Stimulated activated CD8-positive, alpha-beta memory T cell treated with anti-CD3 and anti-CD28 coated beads, Interleukin-7, amount 100 ng/mL, for 4 hours (primary cell): ENCODE data around the gene SPAG16.

ENCODE experiments used
- DNase-seq, 2 donors: peaks; one replicate each; pipeline ENCODE4 v3.0.0-alpha.2; 2020; ENCODE audit warnings: low read depth in 2 of 2

The SPAG16 gene

GRCh38 chr2:213816583-213816982 lies 532.3 kb downstream of the SPAG16 start:
- no peak for DNase-seq

- DNase-seq, result no peak
Measured at GRCh38 chr2:213818436-213818835, 534.2 kb downstream of the SPAG16 start.

GRCh38 chr2:213834331-213834730 lies 550.1 kb downstream of the SPAG16 start:
- DNase-seq, result no peak

- no peak for DNase-seq
Measured at GRCh38 chr2:213834746-213835145, 550.5 kb downstream of the SPAG16 start.

GRCh38 chr2:213846856-213847255 lies 562.6 kb downstream of the SPAG16 start:
- no peak for DNase-seq

- no peak for DNase-seq
Measured at GRCh38 chr2:213847316-213847715, 563.1 kb downstream of the SPAG16 start.

- no peak for DNase-seq
Measured at GRCh38 chr2:213848631-213849030, 564.4 kb downstream of the SPAG16 start.

GRCh38 chr2:213861638-213862037 lies 577.4 kb downstream of the SPAG16 start:
- no peak for DNase-seq

GRCh38 chr2:213862407-213863076 lies 578.3 kb downstream of the SPAG16 start:
- no peak for DNase-seq

GRCh38 chr2:213863541-213863940 lies 579.3 kb downstream of the SPAG16 start:
- no peak for DNase-seq

GRCh38 chr2:213868526-213868925 lies 584.3 kb downstream of the SPAG16 start:
- no peak for DNase-seq

GRCh38 chr2:213885485-213885884 lies 601.2 kb downstream of the SPAG16 start:
- DNase-seq, result no peak

- no peak for DNase-seq
Measured at GRCh38 chr2:213914510-213914909, 630.2 kb downstream of the SPAG16 start.

GRCh38 chr2:213920014-213920413 lies 635.8 kb downstream of the SPAG16 start:
- no peak for DNase-seq

GRCh38 chr2:213923543-213923942 lies 639.3 kb downstream of the SPAG16 start:
- no peak for DNase-seq

- DNase-seq, result no peak
Measured at GRCh38 chr2:213934560-213934959, 650.3 kb downstream of the SPAG16 start.

GRCh38 chr2:213958086-213958485 lies 673.8 kb downstream of the SPAG16 start:
- no peak for DNase-seq

- DNase-seq, result no peak
Measured at GRCh38 chr2:213959589-213959988, 675.3 kb downstream of the SPAG16 start.

- DNase-seq, result no peak
Measured at GRCh38 chr2:213971536-213971935, 687.3 kb downstream of the SPAG16 start.

- DNase-seq, result no peak
Measured at GRCh38 chr2:213980883-213981282, 696.6 kb downstream of the SPAG16 start.

- DNase-seq, result no peak
Measured at GRCh38 chr2:213989207-213989606, 704.9 kb downstream of the SPAG16 start.

- no peak for DNase-seq
Measured at GRCh38 chr2:213991453-213992108, 707.3 kb downstream of the SPAG16 start.

GRCh38 chr2:213995400-213996105 lies 711.3 kb downstream of the SPAG16 start:
- DNase-seq, result no peak
